ENCODE results near the gene HNRNPUL2. TPM values are rescaled to one million over a fixed set of nuclear protein-coding genes. Genes with fewer than 3 reads are reported as not detected.
"Not testable (repeated sequence)": the region's sequence is repeated elsewhere in the genome, so short reads cannot be mapped to it uniquely, and the experiment has no call there.

Gene HNRNPUL2
- total and polyA plus RNA-seq, 5 experiments from 2014 or later = 0.99 to 84.0 (median 3.0) TPM

GRCh38 chr11:62712276-62712812 lies 14.9 kb downstream of the HNRNPUL2 start:
- ATAC-seq (no peak), DNase-seq (no peak)
- H3K27ac Mint-ChIP-seq = peak overlapping the region; percentile 37 to 92 (median 58)
- POLR2A ChIA-PET = interaction anchor here (8.0 to 14.8 kb wide), 3 partner anchors 15 to 129 kb away, joined by 71 to 263 read pairs (median 98); partner anchors contain the start of genes HNRNPUL2, TTC9C, WDR74 and ZBTB3
- no peaks in the 10 kb centered on the region for H3K27me3 Mint-ChIP-seq
- H3K36me3 Mint-ChIP-seq = peaks cover 5 to 69% (median 9%) of the 10 kb centered on the region in 3 donors
- peaks cover 22 to 50% (median 42%) of the 10 kb centered on the region in 4 donors for H3K4me1 Mint-ChIP-seq
- peak overlapping the region in 5 of 10 donors; percentile 0 to 40 (median 10) for H3K4me3 Mint-ChIP-seq
- no peaks in the 10 kb centered on the region for H3K9me3 Mint-ChIP-seq

- Mint-ChIP-seq H3K36me3 (peaks cover 4 to 45% (median 5%) of the 10 kb centered on the region in 3 donors), H3K4me1 (peaks cover 27 to 65% (median 59%) of the 10 kb centered on the region in 4 donors), H3K27me3 (no peaks in the 10 kb centered on the region), H3K27ac (peak overlapping the region; percentile 97 to 100 (median 99)), H3K9me3 (no peaks in the 10 kb centered on the region), H3K4me3 (peak overlapping the region; percentile 88 to 98 (median 95))
- DNase-seq (no peak), ATAC-seq (no peak)
- POLR2A ChIA-PET = interaction anchor here (0.6 to 14.8 kb wide), 29 partner anchors 9 to 1559 kb away, joined by 3 to 263 read pairs (median 11); partner anchors contain the start of genes B3GAT3, C11orf98, CSKMT and EEF1G
Measured at GRCh38 chr11:62710001-62710345, 17.3 kb downstream of the HNRNPUL2 start.

- H3K4me3 Mint-ChIP-seq = peak overlapping the region; percentile 88 to 98 (median 95)
- peak; percentile 74 to 78 for ATAC-seq
Measured at GRCh38 chr11:62709247-62710000, 17.8 kb downstream of the HNRNPUL2 start.

GRCh38 chr11:62708793-62709192 lies 18.5 kb downstream of the HNRNPUL2 start:
- POLR2A ChIA-PET = interaction anchor here (0.6 to 14.8 kb wide), 38 partner anchors 10 to 1560 kb away, joined by 3 to 263 read pairs (median 8); partner anchors contain the start of genes B3GAT3, C11orf98, CSKMT and EEF1G
- DNase-seq (peak in 6 of 10 donors; percentile 40 to 85 (median 54)), ATAC-seq (peak; percentile 38 to 43)
- peaks cover 25 to 67% (median 57%) of the 10 kb centered on the region in 4 donors for H3K4me1 Mint-ChIP-seq
- H3K9me3 Mint-ChIP-seq = no peaks in the 10 kb centered on the region
- H3K27me3 Mint-ChIP-seq = no peaks in the 10 kb centered on the region
- H3K4me3 Mint-ChIP-seq = peak overlapping the region; percentile 88 to 98 (median 95)
- peak overlapping the region; percentile 97 to 100 (median 99) for H3K27ac Mint-ChIP-seq
- peaks cover 4 to 34% (median 5%) of the 10 kb centered on the region in 3 donors for H3K36me3 Mint-ChIP-seq

More at GRCh38 chr11:62709247-62710000, 17.8 kb downstream of the HNRNPUL2 start:
- DNase-seq = peak; percentile 84 to 99 (median 97)
- peaks cover 4 to 40% (median 5%) of the 10 kb centered on the region in 3 donors for H3K36me3 Mint-ChIP-seq
- peak overlapping the region; percentile 97 to 100 (median 99) for H3K27ac Mint-ChIP-seq
- no peaks in the 10 kb centered on the region for H3K9me3 Mint-ChIP-seq
- H3K4me1 Mint-ChIP-seq = peaks cover 27 to 70% (median 59%) of the 10 kb centered on the region in 4 donors
- POLR2A ChIA-PET = interaction anchor here (0.6 to 14.8 kb wide), 40 partner anchors 9 to 1560 kb away, joined by 3 to 263 read pairs (median 8); partner anchors contain the start of genes B3GAT3, C11orf98, CSKMT and EEF1G
- H3K27me3 Mint-ChIP-seq = no peaks in the 10 kb centered on the region

- Mint-ChIP-seq H3K9me3 (no peaks in the 10 kb centered on the region), H3K27me3 (no peaks in the 10 kb centered on the region), H3K4me3 (peak overlapping the region; percentile 88 to 98 (median 95)), H3K36me3 (peaks cover 4 to 30% (median 5%) of the 10 kb centered on the region in 3 donors), H3K27ac (peak overlapping the region; percentile 97 to 100 (median 99)), H3K4me1 (peaks cover 24 to 67% (median 54%) of the 10 kb centered on the region in 4 donors)
- no peak for DNase-seq
- POLR2A ChIA-PET = interaction anchor here (0.6 to 14.8 kb wide), 32 partner anchors 10 to 1561 kb away, joined by 3 to 263 read pairs (median 11); partner anchors contain the start of genes B3GAT3, C11orf98, CSKMT and EML3
- ATAC-seq = no peak
Measured at GRCh38 chr11:62708392-62708791, 18.9 kb downstream of the HNRNPUL2 start.

- Mint-ChIP-seq H3K27ac (peak within 1 kb of the TSS; percentile 97 to 100 (median 99)), H3K4me1 (peaks cover 25 to 60% (median 45%) of the 10 kb centered on the region in 4 donors), H3K36me3 (peaks cover 4 to 22% (median 4%) of the 10 kb centered on the region in 3 donors)
Measured at GRCh38 chr11:62707277-62707861, 19.9 kb downstream of the HNRNPUL2 start, which contains the start of the genes BSCL2 and GNG3. Gene BSCL2 (minus strand): TSS chr11:62707424. CDS start chr11:62707195, 229 bp downstream. Gene GNG3 (plus strand): TSS chr11:62707676. CDS start chr11:62708296, 620 bp downstream.

GRCh38 chr11:62706850-62707247 lies 20.4 kb downstream of the HNRNPUL2 start:
- H3K4me3 Mint-ChIP-seq = peak overlapping the region; percentile 69 to 95 (median 89)
- POLR2A ChIA-PET = interaction anchor here (0.6 to 14.8 kb wide), 22 partner anchors 9 to 174 kb away, joined by 3 to 263 read pairs (median 10); partner anchors contain the start of genes C11orf98, CSKMT, EEF1G and EML3
- peak overlapping the region; percentile 63 to 100 (median 94) for H3K27ac Mint-ChIP-seq
- H3K9me3 Mint-ChIP-seq = no peaks in the 10 kb centered on the region
- no peaks in the 10 kb centered on the region for H3K27me3 Mint-ChIP-seq
- DNase-seq (no peak), ATAC-seq (no peak)
- peaks cover 0 to 23% (median 1%) of the 10 kb centered on the region in 3 donors for H3K36me3 Mint-ChIP-seq
- H3K4me1 Mint-ChIP-seq = peaks cover 24 to 56% (median 42%) of the 10 kb centered on the region in 4 donors

More at GRCh38 chr11:62707277-62707861, 19.9 kb downstream of the HNRNPUL2 start, which contains the start of the genes BSCL2 and GNG3:
- H3K27me3 Mint-ChIP-seq = no peaks in the 10 kb centered on the region
- DNase-seq = no peak
- POLR2A ChIA-PET = interaction anchor here (1.0 to 14.8 kb wide), 18 partner anchors 8 to 174 kb away, joined by 3 to 263 read pairs (median 17); partner anchors contain the start of genes C11orf98, CSKMT, EML3 and HNRNPUL2
- no peaks in the 10 kb centered on the region for H3K9me3 Mint-ChIP-seq
- peak within 1 kb of the TSS; percentile 88 to 98 (median 95) for H3K4me3 Mint-ChIP-seq
- ATAC-seq = no peak

GRCh38 chr11:62705880-62706849 lies 21.1 kb downstream of the HNRNPUL2 start:
- POLR2A ChIA-PET = interaction anchor here (0.5 to 14.8 kb wide), 24 partner anchors 10 to 175 kb away, joined by 3 to 263 read pairs (median 7); partner anchors contain the start of genes C11orf98, CSKMT, EEF1G and EML3
- DNase-seq (peak; percentile 89 to 98 (median 94)), ATAC-seq (peak; percentile 62)
- no peaks in the 10 kb centered on the region for H3K9me3 Mint-ChIP-seq
- H3K36me3 Mint-ChIP-seq = peaks cover 0 to 22% (median 1%) of the 10 kb centered on the region in 3 donors
- no peaks in the 10 kb centered on the region for H3K27me3 Mint-ChIP-seq
- H3K27ac Mint-ChIP-seq = peak overlapping the region; percentile 88 to 100 (median 96)
- H3K4me3 Mint-ChIP-seq = peak overlapping the region; percentile 85 to 95 (median 90)
- H3K4me1 Mint-ChIP-seq = peaks cover 24 to 56% (median 42%) of the 10 kb centered on the region in 4 donors

GRCh38 chr11:62705413-62705812 lies 21.8 kb downstream of the HNRNPUL2 start:
- Mint-ChIP-seq H3K4me3 (peak overlapping the region; percentile 85 to 95 (median 90)), H3K27me3 (no peaks in the 10 kb centered on the region), H3K27ac (peak overlapping the region; percentile 86 to 100 (median 95)), H3K36me3 (peaks cover 0 to 19% (median 0%) of the 10 kb centered on the region in 3 donors), H3K4me1 (peaks cover 24 to 55% (median 42%) of the 10 kb centered on the region in 4 donors), H3K9me3 (no peaks in the 10 kb centered on the region)
- no peak for ATAC-seq
- POLR2A ChIA-PET = interaction anchor here (1.0 to 14.8 kb wide), 16 partner anchors 22 to 150 kb away, joined by 3 to 263 read pairs (median 26); partner anchors contain the start of genes C11orf98, CSKMT, EEF1G and EML3
- DNase-seq = no peak

GRCh38 chr11:62703921-62704320 lies 23.3 kb downstream of the HNRNPUL2 start:
- not testable (repeated sequence) for DNase-seq, H3K4me3 Mint-ChIP-seq, H3K9me3 Mint-ChIP-seq, H3K27me3 Mint-ChIP-seq, ATAC-seq
- POLR2A ChIA-PET = interaction anchor here (0.6 to 14.8 kb wide), 10 partner anchors 10 to 312 kb away, joined by 3 to 263 read pairs (median 5); partner anchors contain the start of genes HNRNPUL2, INTS5, TTC9C and TUT1
- Mint-ChIP-seq H3K36me3 (peaks cover 0 to 18% (median 0%) of the 10 kb centered on the region in 3 donors), H3K27ac (peak overlapping the region in 1 of 10 donors; percentile 25), H3K4me1 (peaks cover 23 to 43% (median 36%) of the 10 kb centered on the region in 4 donors)

All from naive thymus-derived CD8-positive, alpha-beta T cell (primary cell).